ENCODE measurements around the gene C6. TPM values are rescaled to one million over a fixed set of nuclear protein-coding genes. Genes with fewer than 3 reads are reported as not detected.

Gene C6
- total RNA-seq, 1 experiment from 2014 or later: not detected

- peaks cover 0 to 3% of the 10 kb centered on the region in 2 experiments; a peak in 2 of 5 replicates for H3K9me3 Mint-ChIP-seq
- no peak overlapping the region for H3K56ac ChIP-seq (ENCODE audit: insufficient read length, low read depth, low read length)
- H3K27me3 ChIP-seq (ENCODE audit: insufficient read depth, low read length): no peaks in the 10 kb centered on the region
- no peak overlapping the region for H4K91ac ChIP-seq (ENCODE audit: insufficient read length, low read depth, low read length)
- no CpG with 5 or more reads among the region's 2 CpGs for WGBS (ENCODE audit: extremely low coverage, insufficient read length, low lambda C conversion rate)
- H2BK15ac ChIP-seq (ENCODE audit: low read depth, low read length): no peak overlapping the region
- H3K36me3 Mint-ChIP-seq (ENCODE audit: insufficient read depth in 1 of 3, low read depth in 3 of 3): no peaks in the 10 kb centered on the region; a peak in 1 of 7 replicates
- H2BK120ac ChIP-seq (ENCODE audit: low read depth, low read length, poor library complexity, severe bottlenecking): no peak overlapping the region
- peak overlapping the region; percentile 96 for H4K8ac ChIP-seq (replicated peaks; ENCODE audit: insufficient read length, low read depth, low read length)
- H3K4me3 Mint-ChIP-seq: no peak overlapping the region
- no peak overlapping the region for H2BK20ac ChIP-seq (ENCODE audit: low read depth, low read length, poor library complexity, severe bottlenecking)
- no peak overlapping the region for H3T11ph ChIP-seq (ENCODE audit: low read length)
- H2AK5ac ChIP-seq (ENCODE audit: insufficient read length, low read length): no peak overlapping the region
- no peaks in the 10 kb centered on the region for H4K20me1 ChIP-seq (ENCODE audit: control insufficient read depth, insufficient read depth, insufficient read length)
- TF ChIP-seq, protein P1, sequence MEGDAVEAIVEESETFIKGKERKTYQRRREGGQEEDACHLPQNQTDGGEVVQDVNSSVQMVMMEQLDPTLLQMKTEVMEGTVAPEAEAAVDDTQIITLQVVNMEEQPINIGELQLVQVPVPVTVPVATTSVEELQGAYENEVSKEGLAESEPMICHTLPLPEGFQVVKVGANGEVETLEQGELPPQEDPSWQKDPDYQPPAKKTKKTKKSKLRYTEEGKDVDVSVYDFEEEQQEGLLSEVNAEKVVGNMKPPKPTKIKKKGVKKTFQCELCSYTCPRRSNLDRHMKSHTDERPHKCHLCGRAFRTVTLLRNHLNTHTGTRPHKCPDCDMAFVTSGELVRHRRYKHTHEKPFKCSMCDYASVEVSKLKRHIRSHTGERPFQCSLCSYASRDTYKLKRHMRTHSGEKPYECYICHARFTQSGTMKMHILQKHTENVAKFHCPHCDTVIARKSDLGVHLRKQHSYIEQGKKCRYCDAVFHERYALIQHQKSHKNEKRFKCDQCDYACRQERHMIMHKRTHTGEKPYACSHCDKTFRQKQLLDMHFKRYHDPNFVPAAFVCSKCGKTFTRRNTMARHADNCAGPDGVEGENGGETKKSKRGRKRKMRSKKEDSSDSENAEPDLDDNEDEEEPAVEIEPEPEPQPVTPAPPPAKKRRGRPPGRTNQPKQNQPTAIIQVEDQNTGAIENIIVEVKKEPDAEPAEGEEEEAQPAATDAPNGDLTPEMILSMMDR (conservative IDR thresholded peaks at IDR 0.05): no peak
- H3K23ac ChIP-seq (ENCODE audit: insufficient read length, low read depth, low read length): no peak overlapping the region
- H3K23me2 ChIP-seq (ENCODE audit: insufficient read length, low read depth, low read length, poor library complexity, severe bottlenecking): no peaks in the 10 kb centered on the region
- H3K14ac ChIP-seq (ENCODE audit: insufficient read depth, low read length): no peak overlapping the region
- H3K4me2 ChIP-seq (ENCODE audit: insufficient read depth, insufficient read length, low read length): no peak overlapping the region
- H3K27ac ChIP-seq (ENCODE audit: insufficient read length, low read depth, low read length): no peak overlapping the region
- H3K4ac ChIP-seq (ENCODE audit: low read depth, low read length): no peak overlapping the region
- H2BK5ac ChIP-seq (ENCODE audit: insufficient read length, low read length): no peak overlapping the region
- DNase-seq: no peak
- no peak overlapping the region for H3K27ac Mint-ChIP-seq
- no peaks in the 10 kb centered on the region for H3K4me1 Mint-ChIP-seq
- H3K9me3 ChIP-seq (ENCODE audit: control insufficient read depth, low read depth, low read length): no peaks in the 10 kb centered on the region
- H4K5ac ChIP-seq (ENCODE audit: insufficient read length, low read depth, low read length): no peak overlapping the region
- H2BK12ac ChIP-seq (ENCODE audit: insufficient read length, low read depth, low read length): no peak overlapping the region
- no peak overlapping the region for H3K9ac ChIP-seq (ENCODE audit: extremely low read depth, insufficient read length, low read length)
- peak overlapping the region; percentile 93 for H2AFZ ChIP-seq (ENCODE audit: low read length)
- no peak overlapping the region for H3K18ac ChIP-seq (ENCODE audit: insufficient read length, low read depth, low read length)
- H3K79me1 ChIP-seq (ENCODE audit: insufficient read depth, low read depth, low read length, poor library complexity, severe bottlenecking): no peaks in the 10 kb centered on the region
- no peaks in the 10 kb centered on the region for H3K79me2 ChIP-seq (ENCODE audit: insufficient read depth, low read length)
- H3K27me3 Mint-ChIP-seq (ENCODE audit: low read depth): no peaks in the 10 kb centered on the region
- peaks cover 2% of the 10 kb centered on the region; the same call in 1 of the 2 replicates for H3K4me1 ChIP-seq (ENCODE audit: insufficient read depth, low read length)
Observed at GRCh38 chr5:41094871-41095270, 118.5 kb downstream of the C6 start.
